ENCODE measurements around the gene ABCG1. TPM values are rescaled to one million over a fixed set of nuclear protein-coding genes. Genes with fewer than 3 reads are reported as not detected.

ABCG1 gene
- total RNA-seq, 1 donor from 2014 or later = 37.8 TPM

- DNase-seq (ENCODE audit: low read depth, low spot score) = no peak
Measured at GRCh38 chr21:42266971-42267556, 48.1 kb downstream of the ABCG1 start.

GRCh38 chr21:42269386-42269785 lies 50.4 kb downstream of the ABCG1 start:
- no peak for DNase-seq (ENCODE audit: low read depth, low spot score)

- no peak for DNase-seq (ENCODE audit: low read depth, low spot score)
Measured at GRCh38 chr21:42271065-42271464, 52.1 kb downstream of the ABCG1 start.

- DNase-seq (ENCODE audit: low read depth, low spot score) = no peak
Measured at GRCh38 chr21:42272109-42272962, 53.4 kb downstream of the ABCG1 start.

GRCh38 chr21:42272984-42273600 lies 54.2 kb downstream of the ABCG1 start:
- DNase-seq (ENCODE audit: low read depth, low spot score) = no peak

- DNase-seq (ENCODE audit: low read depth, low spot score) = no peak
Measured at GRCh38 chr21:42276076-42276475, 57.1 kb downstream of the ABCG1 start.

- DNase-seq (ENCODE audit: low read depth, low spot score) = no peak
Measured at GRCh38 chr21:42276526-42277154, 57.7 kb downstream of the ABCG1 start.

GRCh38 chr21:42277593-42277992 lies 58.7 kb downstream of the ABCG1 start:
- no peak for DNase-seq (ENCODE audit: low read depth, low spot score)

- DNase-seq (ENCODE audit: low read depth, low spot score) = no peak
Measured at GRCh38 chr21:42278451-42279149, 59.7 kb downstream of the ABCG1 start.

- DNase-seq (ENCODE audit: low read depth, low spot score) = no peak
Measured at GRCh38 chr21:42279341-42279871, 60.5 kb downstream of the ABCG1 start.

- no peak for DNase-seq (ENCODE audit: low read depth, low spot score)
Measured at GRCh38 chr21:42279888-42280287, 60.9 kb downstream of the ABCG1 start.

- DNase-seq (ENCODE audit: low read depth, low spot score) = no peak
Measured at GRCh38 chr21:42280356-42281180, 61.6 kb downstream of the ABCG1 start.

- DNase-seq (ENCODE audit: low read depth, low spot score) = no peak
Measured at GRCh38 chr21:42281181-42281680, 62.3 kb downstream of the ABCG1 start.

GRCh38 chr21:42282021-42282420 lies 63.1 kb downstream of the ABCG1 start:
- no peak for DNase-seq (ENCODE audit: low read depth, low spot score)

GRCh38 chr21:42282715-42283114 lies 63.8 kb downstream of the ABCG1 start:
- DNase-seq (ENCODE audit: low read depth, low spot score) = no peak

- no peak for DNase-seq (ENCODE audit: low read depth, low spot score)
Measured at GRCh38 chr21:42285569-42286245, 66.8 kb downstream of the ABCG1 start.

- no peak for DNase-seq (ENCODE audit: low read depth, low spot score)
Measured at GRCh38 chr21:42286416-42286815, 67.5 kb downstream of the ABCG1 start.

GRCh38 chr21:42287193-42288083 lies 68.5 kb downstream of the ABCG1 start:
- no peak for DNase-seq (ENCODE audit: low read depth, low spot score)
